Renal pelvis (tissue), 4 donors: ENCODE measurements around the gene GARIN1A. TPM values are rescaled to one million over a fixed set of nuclear protein-coding genes. Genes with fewer than 3 reads are reported as not detected.
"Not testable (repeated sequence)": the region's sequence is repeated elsewhere in the genome, so short reads cannot be mapped to it uniquely, and the experiment has no call there.

Source experiments
- DNase-seq: peaks from one replicate; pipeline ENCODE4 v3.0.0-alpha.2; 2013
- polyA plus RNA-seq, 3 donors: library from polyadenylated mRNA; unstranded; fragments of 120-200 nt; gene quantifications; one replicate each; pipeline ENCODE4 v1.2.1, GENCODE V29; 2013; ENCODE audit not compliant: insufficient read length in 3 of 3

GARIN1A gene
- polyA plus RNA-seq, 3 donors = 1.4 to 5.7 (median 3.4) TPM

- not testable (repeated sequence) for DNase-seq
Measured at GRCh38 chr7:128683270-128683669, 11.2 kb downstream of the GARIN1A start.

GRCh38 chr7:128683738-128684137 lies 11.6 kb downstream of the GARIN1A start:
- DNase-seq = not testable (repeated sequence)

GRCh38 chr7:128687131-128687530 lies 15.0 kb downstream of the GARIN1A start:
- DNase-seq = no peak

GRCh38 chr7:128688492-128688891 lies 16.4 kb downstream of the GARIN1A start:
- DNase-seq = no peak

GRCh38 chr7:128689161-128689935 lies 17.3 kb downstream of the GARIN1A start:
- not testable (repeated sequence) for DNase-seq

GRCh38 chr7:128691227-128691626 lies 19.1 kb downstream of the GARIN1A start:
- no peak for DNase-seq

- no peak for DNase-seq
Measured at GRCh38 chr7:128692623-128693270, 20.7 kb downstream of the GARIN1A start.

GRCh38 chr7:128693373-128694015 lies 21.4 kb downstream of the GARIN1A start:
- DNase-seq = no peak

- DNase-seq = no peak
Measured at GRCh38 chr7:128694738-128695137, 22.6 kb downstream of the GARIN1A start.

GRCh38 chr7:128697302-128697905 lies 25.3 kb downstream of the GARIN1A start:
- no peak for DNase-seq

- DNase-seq = no peak
Measured at GRCh38 chr7:128699196-128699712, 27.2 kb downstream of the GARIN1A start.

- no peak for DNase-seq
Measured at GRCh38 chr7:128699895-128700294, 27.8 kb downstream of the GARIN1A start.

GRCh38 chr7:128701062-128701785 lies 29.1 kb downstream of the GARIN1A start:
- DNase-seq = no peak

- DNase-seq = no peak
Measured at GRCh38 chr7:128703609-128704241, 31.6 kb downstream of the GARIN1A start.

- DNase-seq = no peak
Measured at GRCh38 chr7:128705891-128706333, 33.8 kb downstream of the GARIN1A start.

- DNase-seq = no peak
Measured at GRCh38 chr7:128707752-128708151, 35.7 kb downstream of the GARIN1A start.

GRCh38 chr7:128708235-128708634 lies 36.1 kb downstream of the GARIN1A start:
- DNase-seq = no peak

GRCh38 chr7:128708824-128709223 lies 36.7 kb downstream of the GARIN1A start:
- no peak for DNase-seq

- DNase-seq = no peak
Measured at GRCh38 chr7:128710481-128710880, 38.4 kb downstream of the GARIN1A start.

- DNase-seq = no peak
Measured at GRCh38 chr7:128713794-128714193, 41.7 kb downstream of the GARIN1A start.
